AG09319 (cell line): Measurements from ENCODE around the gene TTLL11.
"Not testable (repeated sequence)": the region's sequence is repeated elsewhere in the genome, so short reads cannot be mapped to it uniquely, and the experiment has no call there.

Experiments used
- DNase-seq: peaks from one replicate; pipeline ENCODE4 v3.0.0-alpha.2; 2010; ENCODE audit warnings: low read depth; ENCODE audit errors: extremely low read depth
- CTCF ChIP-seq: IDR thresholded peaks from 2 replicates; pipeline ENCODE4 v1.5.1; 2011; ENCODE audit warnings: low read depth, mild to moderate bottlenecking, inconsistent platforms, low read length, moderate library complexity

The TTLL11 gene

GRCh38 chr9:121900163-121900562 lies 192.9 kb downstream of the TTLL11 start:
- TF ChIP-seq CTCF = no peak
- DNase-seq = no peak

- DNase-seq = no peak
- TF ChIP-seq CTCF = no peak
Observed at GRCh38 chr9:121898856-121899255, 194.3 kb downstream of the TTLL11 start.

- DNase-seq = no peak
- TF ChIP-seq CTCF = no peak
Observed at GRCh38 chr9:121897140-121897539, 196.0 kb downstream of the TTLL11 start.

DNA sequence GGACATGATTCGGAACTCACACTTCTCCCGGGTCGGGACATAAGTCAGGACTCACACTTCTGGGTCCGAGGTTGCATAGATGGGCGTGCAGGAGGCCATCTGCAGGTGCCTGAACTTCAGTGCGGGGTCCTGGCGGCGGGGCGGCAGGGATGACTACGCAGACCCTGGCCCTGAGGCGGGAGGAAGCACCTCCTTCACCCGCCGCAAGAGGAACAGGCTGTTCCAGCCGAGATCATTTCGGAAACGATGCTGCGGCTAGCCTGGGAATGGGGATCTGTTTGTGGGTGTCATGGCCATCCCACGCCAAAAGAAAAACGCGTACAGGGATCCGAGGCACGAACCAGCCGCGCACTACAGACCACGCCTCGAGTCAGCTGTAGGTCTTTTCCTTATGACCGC lies 196.6 kb downstream of the TTLL11 start:
- no peak for DNase-seq
- TF ChIP-seq CTCF = no peak

DNA sequence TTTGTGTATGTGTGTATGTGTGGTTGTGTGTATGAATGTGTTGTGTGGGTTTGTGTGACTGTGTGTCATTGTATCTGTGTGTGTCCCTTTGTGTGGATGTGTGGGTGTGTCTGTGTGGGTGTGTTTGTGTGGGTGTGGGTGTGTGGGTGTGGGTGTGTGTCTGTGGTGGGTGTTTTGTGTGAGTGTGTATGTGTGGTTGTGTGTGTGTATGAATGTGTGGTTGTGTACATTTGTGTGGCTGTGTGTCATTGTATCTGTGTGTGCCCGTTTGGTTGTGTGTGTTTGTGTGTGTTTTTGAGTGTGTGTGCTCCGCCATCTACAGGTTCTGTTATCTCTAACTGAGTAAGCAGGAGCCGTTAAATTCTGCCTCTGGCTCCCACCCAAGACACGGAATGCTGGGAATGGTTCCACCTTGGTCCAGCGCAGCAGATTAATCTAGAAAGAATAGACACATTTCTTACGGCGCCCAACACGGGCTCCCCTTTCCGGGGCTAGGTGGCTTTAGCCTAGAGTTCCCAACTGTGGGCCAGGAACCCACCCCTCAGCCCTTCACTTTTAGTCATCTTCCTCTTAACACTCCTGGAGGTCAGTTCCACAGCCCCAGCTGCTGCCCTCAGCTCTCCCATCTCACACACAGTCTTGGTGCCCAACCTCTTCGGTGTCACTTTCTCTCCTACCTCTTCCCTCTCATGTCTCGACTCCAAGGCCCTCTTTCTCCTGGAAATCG lies 197.1 kb downstream of the TTLL11 start:
- no peak for DNase-seq
- TF ChIP-seq CTCF = no peak

- no peak for TF ChIP-seq CTCF
- no peak for DNase-seq
Observed at GRCh38 chr9:121895358-121895757, 197.8 kb downstream of the TTLL11 start.

GRCh38 chr9:121894380-121894779 lies 198.7 kb downstream of the TTLL11 start:
- DNase-seq = not testable (repeated sequence)

- TF ChIP-seq CTCF = no peak
- DNase-seq = no peak
Observed at GRCh38 chr9:121893786-121894185, 199.3 kb downstream of the TTLL11 start.
